ENCODE results near the gene SNRNP35. TPM values are rescaled to one million over a fixed set of nuclear protein-coding genes. Genes with fewer than 3 reads are reported as not detected.
"Not testable (repeated sequence)": the region's sequence is repeated elsewhere in the genome, so short reads cannot be mapped to it uniquely, and the experiment has no call there.

SNRNP35 gene
- total RNA-seq, 1 experiment from 2014 or later: 18.0 TPM

GRCh38 chr12:123421314-123421713 lies 36.6 kb upstream of the SNRNP35 start:
- peaks cover 38% of the 10 kb centered on the region for H3K36me3 Mint-ChIP-seq (ENCODE audit: insufficient read depth, unreplicated experiment)
- intact Hi-C loops (cut with micrococcal nuclease): no loop called here
- no peak for DNase-seq (ENCODE audit: unreplicated experiment)
- POLR2A ChIA-PET: no interaction called here
- H3K27me3 Mint-ChIP-seq (ENCODE audit: insufficient read depth, unreplicated experiment): no peaks in the 10 kb centered on the region
- CTCF ChIA-PET: interaction anchor here (1.0 kb wide), 1 partner anchor 14 kb away, joined by 3 read pairs; no protein-coding TSS in a partner anchor
- no peaks in the 10 kb centered on the region for H3K9me3 Mint-ChIP-seq (ENCODE audit: unreplicated experiment)
- H3K27ac Mint-ChIP-seq (ENCODE audit: low read depth, unreplicated experiment): no peak overlapping the region
- H3K4me3 Mint-ChIP-seq (ENCODE audit: unreplicated experiment): no peak overlapping the region
- BruUV-seq (replicated peaks): no TSS peak
- H3K4me1 Mint-ChIP-seq (ENCODE audit: insufficient read depth, unreplicated experiment): no peaks in the 10 kb centered on the region
- TF ChIP-seq, protein P1, sequence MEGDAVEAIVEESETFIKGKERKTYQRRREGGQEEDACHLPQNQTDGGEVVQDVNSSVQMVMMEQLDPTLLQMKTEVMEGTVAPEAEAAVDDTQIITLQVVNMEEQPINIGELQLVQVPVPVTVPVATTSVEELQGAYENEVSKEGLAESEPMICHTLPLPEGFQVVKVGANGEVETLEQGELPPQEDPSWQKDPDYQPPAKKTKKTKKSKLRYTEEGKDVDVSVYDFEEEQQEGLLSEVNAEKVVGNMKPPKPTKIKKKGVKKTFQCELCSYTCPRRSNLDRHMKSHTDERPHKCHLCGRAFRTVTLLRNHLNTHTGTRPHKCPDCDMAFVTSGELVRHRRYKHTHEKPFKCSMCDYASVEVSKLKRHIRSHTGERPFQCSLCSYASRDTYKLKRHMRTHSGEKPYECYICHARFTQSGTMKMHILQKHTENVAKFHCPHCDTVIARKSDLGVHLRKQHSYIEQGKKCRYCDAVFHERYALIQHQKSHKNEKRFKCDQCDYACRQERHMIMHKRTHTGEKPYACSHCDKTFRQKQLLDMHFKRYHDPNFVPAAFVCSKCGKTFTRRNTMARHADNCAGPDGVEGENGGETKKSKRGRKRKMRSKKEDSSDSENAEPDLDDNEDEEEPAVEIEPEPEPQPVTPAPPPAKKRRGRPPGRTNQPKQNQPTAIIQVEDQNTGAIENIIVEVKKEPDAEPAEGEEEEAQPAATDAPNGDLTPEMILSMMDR (IDR thresholded peaks at IDR 0.05; ENCODE audit: unreplicated experiment): no peak

DNA sequence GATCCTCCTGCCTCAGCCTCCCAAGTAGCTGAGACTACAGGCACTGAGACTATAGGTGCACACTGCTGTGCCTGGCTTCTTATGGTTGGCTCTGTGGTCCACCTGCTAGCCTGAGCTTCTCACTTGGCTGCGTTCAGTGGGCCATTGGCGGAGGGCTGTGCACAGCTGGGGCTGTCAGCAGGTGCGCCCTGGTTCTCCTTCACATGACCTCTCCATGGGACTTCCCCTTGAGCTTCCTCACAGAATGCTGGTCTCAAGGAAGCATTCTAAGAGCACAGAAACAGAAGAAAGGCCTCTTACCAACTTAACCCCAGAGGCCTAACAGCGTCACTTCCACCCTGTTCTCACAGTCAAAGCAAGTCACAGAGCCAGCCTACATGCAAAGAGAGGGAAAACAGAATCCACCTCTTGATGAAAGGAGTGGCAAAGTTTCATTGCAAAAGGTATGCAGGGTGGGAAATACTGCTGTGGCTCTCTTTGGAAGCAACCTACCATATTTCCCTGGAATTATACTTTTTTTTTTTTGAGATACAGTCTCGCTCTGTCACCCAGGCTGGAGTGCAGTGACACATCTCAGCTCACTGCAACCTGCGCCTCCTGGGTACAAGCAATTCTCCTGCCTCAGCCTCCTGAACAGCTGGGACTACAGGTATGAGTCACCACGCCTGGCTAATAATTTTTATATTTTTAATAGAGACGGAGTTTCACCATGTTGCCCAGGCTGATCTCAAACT lies 30.7 kb upstream of the SNRNP35 start:
- no TSS peak for BruUV-seq (replicated peaks)
- TF ChIP-seq, protein P1 (IDR thresholded peaks at IDR 0.05; ENCODE audit: unreplicated experiment): no peak
- Mint-ChIP-seq H3K9me3 (ENCODE audit: unreplicated experiment) (no peaks in the 10 kb centered on the region), H3K27me3 (ENCODE audit: insufficient read depth, unreplicated experiment) (no peaks in the 10 kb centered on the region), H3K27ac (ENCODE audit: low read depth, unreplicated experiment) (no peak overlapping the region), H3K4me1 (ENCODE audit: insufficient read depth, unreplicated experiment) (no peaks in the 10 kb centered on the region), H3K36me3 (ENCODE audit: insufficient read depth, unreplicated experiment) (peaks cover 36% of the 10 kb centered on the region), H3K4me3 (ENCODE audit: unreplicated experiment) (no peak overlapping the region)
- CTCF ChIA-PET: interaction anchor here (0.5 to 0.7 kb wide), 2 partner anchors 31 to 156 kb away, joined by 4 to 5 read pairs; partner anchors contain the start of gene SNRNP35
- intact Hi-C loops (cut with micrococcal nuclease): no loop called here
- POLR2A ChIA-PET: no interaction called here
- no peak for DNase-seq (ENCODE audit: unreplicated experiment)

GRCh38 chr12:123428591-123428990 lies 29.3 kb upstream of the SNRNP35 start:
- H3K4me1 Mint-ChIP-seq (ENCODE audit: insufficient read depth, unreplicated experiment): peaks cover 5% of the 10 kb centered on the region
- H3K4me3 Mint-ChIP-seq (ENCODE audit: unreplicated experiment): no peak overlapping the region
- H3K36me3 Mint-ChIP-seq (ENCODE audit: insufficient read depth, unreplicated experiment): peaks cover 30% of the 10 kb centered on the region
- POLR2A ChIA-PET: no interaction called here
- H3K27ac Mint-ChIP-seq (ENCODE audit: low read depth, unreplicated experiment): no peak overlapping the region
- CTCF ChIA-PET: interaction anchor here (1.6 kb wide), 1 partner anchor 11 kb away, joined by 3 read pairs; no protein-coding TSS in a partner anchor
- intact Hi-C loops (cut with micrococcal nuclease): no loop called here
- H3K9me3 Mint-ChIP-seq (ENCODE audit: unreplicated experiment): no peaks in the 10 kb centered on the region
- TF ChIP-seq, protein P1 (IDR thresholded peaks at IDR 0.05; ENCODE audit: unreplicated experiment): no peak
- H3K27me3 Mint-ChIP-seq (ENCODE audit: insufficient read depth, unreplicated experiment): no peaks in the 10 kb centered on the region
- no TSS peak for BruUV-seq (replicated peaks)
- DNase-seq (ENCODE audit: unreplicated experiment): no peak

DNA sequence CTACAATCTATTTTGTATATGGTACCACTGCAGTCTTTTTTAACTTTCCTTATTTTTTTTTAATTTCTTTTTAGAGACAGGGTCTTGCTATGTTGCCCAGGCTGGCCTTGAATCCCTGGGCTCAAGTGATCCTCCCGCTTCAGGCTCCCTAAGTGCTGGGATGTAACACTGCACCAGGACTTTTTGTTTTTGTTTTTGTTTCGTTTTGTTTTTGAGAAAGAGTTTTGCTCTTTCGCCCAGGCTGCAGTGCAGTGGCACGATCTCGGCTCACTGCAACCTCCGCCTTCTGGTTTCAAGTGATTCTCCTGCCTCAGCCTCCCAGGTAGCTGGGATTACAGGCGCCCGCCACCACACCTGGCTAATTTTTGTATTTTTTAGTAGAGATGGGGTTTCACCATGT lies 28.8 kb upstream of the SNRNP35 start:
- H3K4me1 Mint-ChIP-seq (ENCODE audit: insufficient read depth, unreplicated experiment); BruUV-seq (replicated peaks); intact Hi-C loops (cut with micrococcal nuclease); H3K9me3 Mint-ChIP-seq (ENCODE audit: unreplicated experiment); H3K27me3 Mint-ChIP-seq (ENCODE audit: insufficient read depth, unreplicated experiment); H3K4me3 Mint-ChIP-seq (ENCODE audit: unreplicated experiment); H3K27ac Mint-ChIP-seq (ENCODE audit: low read depth, unreplicated experiment); POLR2A ChIA-PET; DNase-seq (ENCODE audit: unreplicated experiment): not testable (repeated sequence)
- CTCF ChIA-PET: interaction anchor here (0.6 to 1.6 kb wide), 2 partner anchors 12 to 248 kb away, joined by 3 read pairs; no protein-coding TSS in a partner anchor
- H3K36me3 Mint-ChIP-seq (ENCODE audit: insufficient read depth, unreplicated experiment): peaks cover 30% of the 10 kb centered on the region

- not testable (repeated sequence) for BruUV-seq (replicated peaks)
These were observed 25.8 kb upstream of the SNRNP35 start for GRCh38 chr12:123431951-123432817.

More at GRCh38 chr12:123431951-123432817, 25.8 kb upstream of the SNRNP35 start:
- CTCF ChIA-PET; H3K9me3 Mint-ChIP-seq (ENCODE audit: unreplicated experiment); intact Hi-C loops (cut with micrococcal nuclease); H3K27me3 Mint-ChIP-seq (ENCODE audit: insufficient read depth, unreplicated experiment); H3K4me3 Mint-ChIP-seq (ENCODE audit: unreplicated experiment); H3K27ac Mint-ChIP-seq (ENCODE audit: low read depth, unreplicated experiment); H3K4me1 Mint-ChIP-seq (ENCODE audit: insufficient read depth, unreplicated experiment); DNase-seq (ENCODE audit: unreplicated experiment): not testable (repeated sequence)
- peaks cover 18% of the 10 kb centered on the region for H3K36me3 Mint-ChIP-seq (ENCODE audit: insufficient read depth, unreplicated experiment)
- POLR2A ChIA-PET: interaction anchor here (0.6 to 0.7 kb wide), 2 partner anchors 27 to 145 kb away, joined by 3 read pairs; no protein-coding TSS in a partner anchor
